A549 (cell line): ENCODE data around the gene RIN3. TPM values are rescaled to one million over a fixed set of nuclear protein-coding genes. Genes with fewer than 3 reads are reported as not detected.

ENCODE experiments used
- ATAC-seq, 2 experiments: fragments of 200-7000 bp in 1 of 2; fragments of >200 bp in 1 of 2; cut with Nextera tagmentation in 1 of 2; cut with Tn5 transposase in 1 of 2; 3 replicates each; pipeline versions ENCODE4 v1.8.0 to v1.9.1; 2018 to 2020; ENCODE audit warnings: mild to moderate bottlenecking in 1 of 2, moderate library complexity in 1 of 2
- CTCF ChIA-PET: fragments of 300-600 bp; sonication (Branson Sonifier 250); formaldehyde crosslinking; extraction: SDS; loops from one replicate; lab custom pipeline; 2021; ENCODE audit warnings: antibody characterized with exemption, inconsistent platforms; lab: Yijun Ruan, JAX
- POLR2A ChIA-PET: fragments of 350-600 bp; formaldehyde crosslinking; extraction: SDS; loops from one replicate; lab custom pipeline; 2021; ENCODE audit warnings: antibody characterized with exemption, inconsistent platforms; lab: Yijun Ruan, JAX
- DNase-seq, 2 experiments: peaks; one replicate each; pipeline versions ENCODE4 v3.0.0 to v3.0.0-alpha.2; 2011 to 2016; ENCODE audit warnings: low read depth in 1 of 2, low spot score in 1 of 2
- FAIRE-seq: peaks from 2 replicates; lab custom pipeline; 2011; peaks lifted over from hg19 to GRCh38; lab: Jason Lieb, UNC
- H3K27ac ChIP-seq, 2 experiments: fragments of >200 bp; sonication (Bioruptor Twin); formaldehyde crosslinking; 3 replicates each; pipeline ENCODE4 v1.5.1; 2016 to 2017
- H3K4me1 ChIP-seq: fragments of >200 bp; sonication (Bioruptor Twin); formaldehyde crosslinking; 3 replicates; pipeline ENCODE4 v1.6.1; 2016
- H3K4me2 ChIP-seq: fragments of >200 bp; sonication (Bioruptor Twin); formaldehyde crosslinking; 3 replicates; pipeline ENCODE4 v1.6.1; 2016
- H3K4me3 ChIP-seq: fragments of >200 bp; sonication (Bioruptor Twin); formaldehyde crosslinking; 3 replicates; pipeline ENCODE4 v1.5.1; 2016
- H3K9me3 ChIP-seq: fragments of >200 bp; sonication (Bioruptor Twin); formaldehyde crosslinking; 3 replicates; pipeline ENCODE4 v1.6.1; 2016
- BHLHE40 ChIP-seq: IDR thresholded peaks from 2 replicates; pipeline ENCODE4 v1.6.1; 2012; ENCODE audit warnings: low read depth, low read length, inconsistent platforms
- CBX8 ChIP-seq: fragments of 200-600 bp; sonication (generic); IDR thresholded peaks from 2 replicates; pipeline ENCODE4 v1.6.1; 2016
- CEBPB ChIP-seq, 2 experiments: fragments of >200 bp in 1 of 2; sonication (Bioruptor Twin) in 1 of 2; formaldehyde crosslinking in 1 of 2; IDR thresholded peaks; 2 replicates each; pipeline ENCODE4 v1.6.1; 2012 to 2016
- CHD2 ChIP-seq: fragments of 150-350 bp; IDR thresholded peaks from 2 replicates; pipeline ENCODE4 v1.6.1; 2014; ENCODE audit warnings: low read length; ENCODE audit not compliant: partially characterized antibody
- ESRRA ChIP-seq: fragments of 150-350 bp; IDR thresholded peaks from 2 replicates; pipeline ENCODE4 v1.6.1; 2014; ENCODE audit warnings: mild to moderate bottlenecking, low read length, borderline replicate concordance
- HOXB13 ChIP-seq: fragments of 250-450 bp; sonication (Bioruptor Pico); IDR thresholded peaks from 2 replicates; pipeline ENCODE4 v1.5.0; 2020; ENCODE audit warnings: low read depth, mild to moderate bottlenecking, moderate library complexity
- KDM1A ChIP-seq: fragments of 200-600 bp; sonication (generic); IDR thresholded peaks from 2 replicates; pipeline ENCODE4 v1.6.1; 2016; ENCODE audit warnings: low read depth, mild to moderate bottlenecking
- KDM5A ChIP-seq: fragments of 200-600 bp; sonication (generic); IDR thresholded peaks from 2 replicates; pipeline ENCODE4 v1.6.1; 2016; ENCODE audit warnings: antibody characterized with exemption, mild to moderate bottlenecking
- MAFK ChIP-seq: fragments of 450-650 bp; IDR thresholded peaks from 2 replicates; pipeline ENCODE4 v1.6.1; 2014; ENCODE audit not compliant: partially characterized antibody
- NFE2L2 ChIP-seq: fragments of 150-350 bp; conservative IDR thresholded peaks from 2 replicates; pipeline ENCODE4 v1.6.1; 2014; ENCODE audit warnings: low read length
- POLR2A ChIP-seq: IDR thresholded peaks from 2 replicates; pipeline ENCODE4 v1.6.1; 2012; ENCODE audit warnings: mild to moderate bottlenecking, low read length
- POLR2AphosphoS2 ChIP-seq: conservative IDR thresholded peaks from 2 replicates; pipeline ENCODE4 v1.6.1; 2012; ENCODE audit warnings: low read length, improper control_type of control experiment, inconsistent platforms
- RNF2 ChIP-seq: fragments of 200-600 bp; sonication (generic); IDR thresholded peaks from 2 replicates; pipeline ENCODE4 v1.6.1; 2016; ENCODE audit warnings: low read depth, mild to moderate bottlenecking, antibody characterized with exemption, moderate library complexity, borderline replicate concordance
- SMC3 ChIP-seq: fragments of >200 bp; sonication (Bioruptor Twin); formaldehyde crosslinking; IDR thresholded peaks from 3 replicates; pipeline ENCODE4 v1.6.1; 2018; ENCODE audit warnings: inconsistent platforms
- TFCP2L1 ChIP-seq: fragments of 250-450 bp; sonication (Bioruptor Pico); IDR thresholded peaks from 2 replicates; pipeline ENCODE4 v1.5.0; 2021; ENCODE audit warnings: mild to moderate bottlenecking
- ZC3H11A ChIP-seq: fragments of 450-650 bp; IDR thresholded peaks from 2 replicates; pipeline ENCODE4 v1.6.1; 2014; ENCODE audit warnings: antibody characterized with exemption, mild to moderate bottlenecking
- ZFP36 ChIP-seq: fragments of 450-650 bp; IDR thresholded peaks from 2 replicates; pipeline ENCODE4 v1.6.1; 2014; ENCODE audit warnings: borderline replicate concordance; ENCODE audit not compliant: partially characterized antibody
- ZNF302 ChIP-seq: fragments of 250-450 bp; sonication (Bioruptor Pico); IDR thresholded peaks from 2 replicates; pipeline ENCODE4 v1.9.0; 2021; ENCODE audit warnings: inconsistent platforms, mild to moderate bottlenecking, moderate library complexity
- WGBS: methylation state at CpG from one replicate; pipeline ENCODE4 v1.1.6; 2017; ENCODE audit errors: missing lambda C conversion rate; 5-methylcytosine and 5-hydroxymethylcytosine counted together
- polyA plus RNA-seq, 4 experiments: library from polyadenylated mRNA; depleted of rRNA in 3 of 4; stranded (reverse); fragments of >200 nt; fragmentation: RNase III in 1 of 4; extraction: RNeasy Plus Mini Kit Qiagen cat#74134 plus additional on column Dnase treatment in 1 of 4; gene quantifications; 2 replicates in 3 of 4; 3 replicates in 1 of 4; pipeline ENCODE4 v1.2.3, GENCODE V29; 2011 to 2017
- TF ChIP-seq, protein P1 (sequence below): IDR thresholded peaks from 2 replicates; pipeline ENCODE4 v1.6.1; 2012; ENCODE audit warnings: low read depth, borderline replicate concordance
- TF ChIP-seq, protein P2 (sequence below): fragments of 250-450 bp; sonication (Bioruptor Pico); IDR thresholded peaks from 2 replicates; pipeline ENCODE4 v1.5.0; 2020; ENCODE audit warnings: low read depth, mild to moderate bottlenecking, moderate library complexity
- TF ChIP-seq, protein P3 (sequence below): IDR thresholded peaks from 2 replicates; pipeline ENCODE4 v1.6.1; 2012
- TF ChIP-seq, protein P4 (sequence below): IDR thresholded peaks from 2 replicates; pipeline ENCODE4 v1.6.1; 2012
- TF ChIP-seq, protein P5 (sequence below): fragments of 450-650 bp; IDR thresholded peaks from 2 replicates; pipeline ENCODE4 v1.6.1; 2014; ENCODE audit warnings: antibody characterized with exemption

The RIN3 gene
- polyA plus RNA-seq, 2 of the 4 experiments (the other 2 are of a cell fraction), result 5.6 to 14.5 TPM

DNA sequence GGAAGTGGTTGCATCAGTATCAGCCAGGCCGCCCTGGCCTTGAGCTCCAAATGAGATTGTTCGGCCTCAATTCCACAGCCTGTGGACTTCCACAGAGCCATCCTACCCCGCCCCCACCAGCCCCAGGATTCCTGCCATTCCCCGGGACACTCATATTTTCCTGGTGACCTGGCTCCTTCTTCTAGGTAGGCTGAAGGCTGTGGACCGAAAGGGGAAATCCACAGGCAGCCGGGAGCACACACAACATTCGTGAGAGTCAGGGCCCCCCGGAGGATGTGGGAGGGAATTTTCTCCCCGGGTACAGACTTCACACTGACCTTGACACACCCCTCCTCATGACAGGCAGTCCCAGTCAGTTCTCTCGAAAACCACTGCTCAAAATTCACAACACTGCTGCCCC lies 39.9 kb downstream of the RIN3 start:
- peak overlapping the region; percentile 16 to 80; a peak in 4 of 6 replicates for H3K27ac ChIP-seq
- peaks cover 24% of the 10 kb centered on the region for H3K4me1 ChIP-seq
- ATAC-seq (peak; percentile 17 to 59; a peak in 3 of 6 replicates), DNase-seq (peak; percentile 20 to 40), FAIRE-seq (no peak)
- ChIA-PET POLR2A (no interaction called here), CTCF (interaction anchor here (0.6 to 1.0 kb wide), 3 partner anchors 15 to 431 kb away, joined by 3 to 6 read pairs (median 4); no protein-coding TSS in a partner anchor)
- H3K4me3 ChIP-seq, result no peak overlapping the region
- peak overlapping the region; percentile 53 for H3K4me2 ChIP-seq
- H3K9me3 ChIP-seq, result no peaks in the 10 kb centered on the region
- 28% methylated on average over 9 of the region's 10 CpGs for WGBS
- TF ChIP-seq NFE2L2 (no peak), SMC3 (no peak), CBX8 (no peak), ZC3H11A (no peak), ZFP36 (no peak), BHLHE40 (no peak), POLR2AphosphoS2 (no peak), ESRRA (no peak), RNF2 (no peak), MAFK (no peak)
- TF ChIP-seq, protein P1, sequence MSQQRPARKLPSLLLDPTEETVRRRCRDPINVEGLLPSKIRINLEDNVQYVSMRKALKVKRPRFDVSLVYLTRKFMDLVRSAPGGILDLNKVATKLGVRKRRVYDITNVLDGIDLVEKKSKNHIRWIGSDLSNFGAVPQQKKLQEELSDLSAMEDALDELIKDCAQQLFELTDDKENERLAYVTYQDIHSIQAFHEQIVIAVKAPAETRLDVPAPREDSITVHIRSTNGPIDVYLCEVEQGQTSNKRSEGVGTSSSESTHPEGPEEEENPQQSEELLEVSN, result no peak
- TF ChIP-seq, protein P2, sequence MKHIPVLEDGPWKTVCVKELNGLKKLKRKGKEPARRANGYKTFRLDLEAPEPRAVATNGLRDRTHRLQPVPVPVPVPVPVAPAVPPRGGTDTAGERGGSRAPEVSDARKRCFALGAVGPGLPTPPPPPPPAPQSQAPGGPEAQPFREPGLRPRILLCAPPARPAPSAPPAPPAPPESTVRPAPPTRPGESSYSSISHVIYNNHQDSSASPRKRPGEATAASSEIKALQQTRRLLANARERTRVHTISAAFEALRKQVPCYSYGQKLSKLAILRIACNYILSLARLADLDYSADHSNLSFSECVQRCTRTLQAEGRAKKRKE (CRISPR knock-in tag), result no peak
- TF ChIP-seq, protein P3, sequence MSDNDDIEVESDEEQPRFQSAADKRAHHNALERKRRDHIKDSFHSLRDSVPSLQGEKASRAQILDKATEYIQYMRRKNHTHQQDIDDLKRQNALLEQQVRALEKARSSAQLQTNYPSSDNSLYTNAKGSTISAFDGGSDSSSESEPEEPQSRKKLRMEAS, result no peak
- TF ChIP-seq, protein P4, sequence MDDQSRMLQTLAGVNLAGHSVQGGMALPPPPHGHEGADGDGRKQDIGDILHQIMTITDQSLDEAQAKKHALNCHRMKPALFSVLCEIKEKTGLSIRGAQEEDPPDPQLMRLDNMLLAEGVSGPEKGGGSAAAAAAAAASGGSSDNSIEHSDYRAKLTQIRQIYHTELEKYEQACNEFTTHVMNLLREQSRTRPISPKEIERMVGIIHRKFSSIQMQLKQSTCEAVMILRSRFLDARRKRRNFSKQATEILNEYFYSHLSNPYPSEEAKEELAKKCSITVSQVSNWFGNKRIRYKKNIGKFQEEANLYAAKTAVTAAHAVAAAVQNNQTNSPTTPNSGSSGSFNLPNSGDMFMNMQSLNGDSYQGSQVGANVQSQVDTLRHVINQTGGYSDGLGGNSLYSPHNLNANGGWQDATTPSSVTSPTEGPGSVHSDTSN, result no peak

DNA sequence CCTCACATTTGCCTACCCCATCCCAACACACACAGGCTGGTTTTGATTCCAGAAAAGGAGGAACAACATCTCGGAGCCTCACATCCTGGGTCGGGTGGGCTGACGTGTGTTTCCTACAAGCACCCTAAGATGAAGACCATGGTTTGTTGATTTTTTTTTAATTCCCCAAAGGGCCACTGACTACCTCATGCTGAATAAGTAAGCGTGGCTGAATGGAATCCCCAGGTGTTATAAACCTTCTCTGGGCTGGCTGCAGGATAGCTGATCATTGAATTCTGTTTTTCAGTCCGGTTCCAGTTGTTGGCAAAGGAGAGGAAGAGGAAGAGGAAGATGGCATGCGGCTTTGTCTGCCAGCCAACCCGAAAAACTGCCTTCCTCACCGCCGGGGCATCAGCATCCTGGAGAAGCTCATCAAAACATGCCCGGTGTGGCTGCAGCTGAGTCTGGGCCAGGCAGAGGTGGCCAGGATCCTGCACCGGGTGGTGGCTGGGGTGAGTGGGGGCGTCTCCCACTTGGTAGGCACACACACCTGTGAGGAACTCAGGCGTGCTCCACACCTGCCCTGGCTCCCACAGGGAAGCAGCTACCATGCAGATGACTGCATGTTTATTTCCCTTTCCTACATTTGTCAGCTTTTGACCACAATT lies 42.0 kb downstream of the RIN3 start:
- no peak for FAIRE-seq
- no peaks in the 10 kb centered on the region for H3K9me3 ChIP-seq
- no peak overlapping the region for H3K4me2 ChIP-seq
- H3K4me3 ChIP-seq, result no peak overlapping the region
- peak overlapping the region in 1 of 2 experiments; percentile 39; a peak in 1 of 6 replicates for H3K27ac ChIP-seq
- CTCF ChIA-PET, result interaction anchor here (0.7 to 1.0 kb wide), 3 partner anchors 8 to 135 kb away, joined by 3 read pairs; no protein-coding TSS in a partner anchor
- 94% methylated on average over 13 of the region's 13 CpGs for WGBS
- no peak for TF ChIP-seq KDM5A
- no peak for TF ChIP-seq CHD2
- TF ChIP-seq TFCP2L1 (CRISPR knock-in tag), result no peak
- no peak for TF ChIP-seq HOXB13 (CRISPR knock-in tag)
- TF ChIP-seq BHLHE40, result no peak
- no peak for TF ChIP-seq ZFP36
- TF ChIP-seq POLR2A, result no peak
- no peak for TF ChIP-seq KDM1A
- TF ChIP-seq CEBPB (IDR thresholded peaks at IDR 0.05), result no peak
- TF ChIP-seq, protein P5, sequence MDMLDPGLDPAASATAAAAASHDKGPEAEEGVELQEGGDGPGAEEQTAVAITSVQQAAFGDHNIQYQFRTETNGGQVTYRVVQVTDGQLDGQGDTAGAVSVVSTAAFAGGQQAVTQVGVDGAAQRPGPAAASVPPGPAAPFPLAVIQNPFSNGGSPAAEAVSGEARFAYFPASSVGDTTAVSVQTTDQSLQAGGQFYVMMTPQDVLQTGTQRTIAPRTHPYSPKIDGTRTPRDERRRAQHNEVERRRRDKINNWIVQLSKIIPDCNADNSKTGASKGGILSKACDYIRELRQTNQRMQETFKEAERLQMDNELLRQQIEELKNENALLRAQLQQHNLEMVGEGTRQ, result no peak
- TF ChIP-seq POLR2AphosphoS2, result no peak
- no peak for TF ChIP-seq ZNF302 (CRISPR knock-in tag)
- ATAC-seq, result no peak
- no peak for DNase-seq
- POLR2A ChIA-PET, result no interaction called here
- H3K4me1 ChIP-seq, result peaks cover 21% of the 10 kb centered on the region
